MM.1S (cell line): ENCODE measurements around the gene FBXW5.

Source experiments
- DNase-seq: peaks from one replicate; pipeline ENCODE4 v3.0.0-alpha.2; 2015
- H2AFZ ChIP-seq: fragments of 300-600 bp; sonication (generic); 2 replicates; pipeline ENCODE4 v1.6.0; 2016; ENCODE audit warnings: antibody characterized with exemption, low read length
- H3F3A ChIP-seq: fragments of 300-600 bp; sonication (generic); 2 replicates; pipeline ENCODE4 v1.6.1; 2016; ENCODE audit warnings: mild to moderate bottlenecking, antibody characterized with exemption, low read length, moderate library complexity, mixed read lengths; ENCODE audit not compliant: insufficient read depth
- H3K27ac ChIP-seq: fragments of 300-600 bp; sonication (generic); 2 replicates; pipeline ENCODE4 v1.5.1; 2016; ENCODE audit warnings: mild to moderate bottlenecking, low read length
- H3K27me3 ChIP-seq: fragments of 300-600 bp; sonication (generic); replicated peaks from 2 replicates; pipeline ENCODE4 v1.6.0; 2016; ENCODE audit warnings: low read length; ENCODE audit not compliant: insufficient read depth
- H3K36me3 ChIP-seq: fragments of 300-600 bp; sonication (generic); replicated peaks from 2 replicates; pipeline ENCODE4 v1.6.1; 2016; ENCODE audit warnings: mild to moderate bottlenecking, low read length, mixed read lengths; ENCODE audit not compliant: insufficient read depth
- H3K4me1 ChIP-seq: fragments of 300-600 bp; sonication (generic); 2 replicates; pipeline ENCODE4 v1.6.1; 2016; ENCODE audit warnings: low read length, mixed read lengths
- H3K4me2 ChIP-seq: fragments of 300-600 bp; sonication (generic); 2 replicates; pipeline ENCODE4 v1.6.0; 2016; ENCODE audit warnings: low read depth, low read length
- H3K4me3 ChIP-seq: fragments of 300-600 bp; sonication (generic); 2 replicates; pipeline ENCODE4 v1.5.1; 2016; ENCODE audit warnings: low read length, mixed read lengths
- H3K79me2 ChIP-seq: fragments of 300-600 bp; sonication (generic); 2 replicates; pipeline ENCODE4 v1.6.1; 2016; ENCODE audit warnings: mixed run types, low read length, mixed read lengths
- H3K9ac ChIP-seq: fragments of 300-600 bp; sonication (generic); 2 replicates; pipeline ENCODE4 v1.6.1; 2016; ENCODE audit warnings: low read length, mixed read lengths
- H3K9me2 ChIP-seq: fragments of 300-600 bp; sonication (generic); replicated peaks from 2 replicates; pipeline ENCODE4 v1.6.1; 2016; ENCODE audit warnings: mild to moderate bottlenecking, low read length, mixed read lengths; ENCODE audit not compliant: insufficient read depth
- H3K9me3 ChIP-seq: fragments of 300-600 bp; sonication (generic); replicated peaks from 2 replicates; pipeline ENCODE4 v1.6.1; 2016; ENCODE audit warnings: mild to moderate bottlenecking, low read length, mixed read lengths; ENCODE audit not compliant: insufficient read depth
- H4K20me1 ChIP-seq: fragments of 300-600 bp; sonication (generic); 2 replicates; pipeline ENCODE4 v1.6.1; 2016; ENCODE audit warnings: mild to moderate bottlenecking, low read length, moderate library complexity, mixed read lengths; ENCODE audit not compliant: insufficient read depth
- CTCF ChIP-seq: fragments of 300-600 bp; sonication (generic); IDR thresholded peaks from 2 replicates; pipeline ENCODE4 v1.5.1; 2016; ENCODE audit warnings: antibody characterized with exemption, low read length, mixed read lengths
- EZH2 ChIP-seq: fragments of 300-600 bp; sonication (generic); optimal IDR thresholded peaks from 2 replicates; pipeline ENCODE3; 2017; ENCODE audit warnings: low read depth, mild to moderate bottlenecking, antibody characterized with exemption, low read length, mixed read lengths
- EZH2phosphoT487 ChIP-seq: fragments of 300-600 bp; sonication (generic); IDR thresholded peaks from 2 replicates; pipeline ENCODE4 v1.6.1; 2018; ENCODE audit warnings: antibody characterized with exemption, low read length

The FBXW5 gene

GRCh38 chr9:136926154-136926704, 18.3 kb downstream of the FBXW5 start:
- H3K79me2 ChIP-seq = no peaks in the 10 kb centered on the region
- H3K9me3 ChIP-seq = no peaks in the 10 kb centered on the region
- no peak overlapping the region for H3K9ac ChIP-seq
- H3K27me3 ChIP-seq = no peaks in the 10 kb centered on the region
- H2AFZ ChIP-seq = no peak overlapping the region
- H3K27ac ChIP-seq = no peak overlapping the region
- H3F3A ChIP-seq = no peaks in the 10 kb centered on the region
- H3K36me3 ChIP-seq = no peaks in the 10 kb centered on the region; the same call in 1 of the 2 replicates
- no peaks in the 10 kb centered on the region for H3K4me1 ChIP-seq
- no peak overlapping the region for H3K4me2 ChIP-seq
- H4K20me1 ChIP-seq = no peaks in the 10 kb centered on the region
- DNase-seq = no peak
- no peaks in the 10 kb centered on the region for H3K9me2 ChIP-seq
- H3K4me3 ChIP-seq = no peak overlapping the region
- TF ChIP-seq EZH2phosphoT487 = no peak
- no peak for TF ChIP-seq EZH2
- no peak for TF ChIP-seq CTCF

- Histone ChIP-seq H4K20me1 (no peaks in the 10 kb centered on the region), H2AFZ (no peak overlapping the region), H3K9me3 (no peaks in the 10 kb centered on the region), H3K27me3 (no peaks in the 10 kb centered on the region), H3K4me2 (no peak overlapping the region), H3K36me3 (no peaks in the 10 kb centered on the region; the same call in 1 of the 2 replicates), H3K9me2 (no peaks in the 10 kb centered on the region), H3K79me2 (peaks cover 4% of the 10 kb centered on the region), H3F3A (no peaks in the 10 kb centered on the region), H3K4me3 (no peak overlapping the region), H3K27ac (no peak overlapping the region), H3K9ac (no peak overlapping the region), H3K4me1 (no peaks in the 10 kb centered on the region)
- TF ChIP-seq EZH2 (no peak), CTCF (no peak), EZH2phosphoT487 (no peak)
- no peak for DNase-seq
Measured at GRCh38 chr9:136925414-136926153, 19.0 kb downstream of the FBXW5 start.

GRCh38 chr9:136923881-136924280, 20.7 kb downstream of the FBXW5 start:
- Histone ChIP-seq H4K20me1 (no peaks in the 10 kb centered on the region), H3F3A (no peaks in the 10 kb centered on the region), H3K27me3 (no peaks in the 10 kb centered on the region), H3K4me3 (no peak overlapping the region), H3K79me2 (peaks cover 8% of the 10 kb centered on the region), H3K9ac (no peak overlapping the region), H3K4me2 (no peak overlapping the region), H2AFZ (no peak overlapping the region), H3K36me3 (peaks cover 7% of the 10 kb centered on the region), H3K9me3 (no peaks in the 10 kb centered on the region), H3K9me2 (no peaks in the 10 kb centered on the region), H3K4me1 (no peaks in the 10 kb centered on the region), H3K27ac (no peak overlapping the region)
- TF ChIP-seq EZH2 (no peak), CTCF (no peak), EZH2phosphoT487 (no peak)
- DNase-seq = no peak
